Dermis lymphatic vessel endothelial cell (primary cell): ENCODE measurements around the gene ITGB7. TPM values are rescaled to one million over a fixed set of nuclear protein-coding genes. Genes with fewer than 3 reads are reported as not detected.

ENCODE experiments used
- total RNA-seq: library from RNA; depleted of rRNA; stranded (reverse); fragments of >200 nt; gene quantifications from 2 replicates; pipeline ENCODE4 v1.2.1, GENCODE V29; 2014

Gene ITGB7, protein sequence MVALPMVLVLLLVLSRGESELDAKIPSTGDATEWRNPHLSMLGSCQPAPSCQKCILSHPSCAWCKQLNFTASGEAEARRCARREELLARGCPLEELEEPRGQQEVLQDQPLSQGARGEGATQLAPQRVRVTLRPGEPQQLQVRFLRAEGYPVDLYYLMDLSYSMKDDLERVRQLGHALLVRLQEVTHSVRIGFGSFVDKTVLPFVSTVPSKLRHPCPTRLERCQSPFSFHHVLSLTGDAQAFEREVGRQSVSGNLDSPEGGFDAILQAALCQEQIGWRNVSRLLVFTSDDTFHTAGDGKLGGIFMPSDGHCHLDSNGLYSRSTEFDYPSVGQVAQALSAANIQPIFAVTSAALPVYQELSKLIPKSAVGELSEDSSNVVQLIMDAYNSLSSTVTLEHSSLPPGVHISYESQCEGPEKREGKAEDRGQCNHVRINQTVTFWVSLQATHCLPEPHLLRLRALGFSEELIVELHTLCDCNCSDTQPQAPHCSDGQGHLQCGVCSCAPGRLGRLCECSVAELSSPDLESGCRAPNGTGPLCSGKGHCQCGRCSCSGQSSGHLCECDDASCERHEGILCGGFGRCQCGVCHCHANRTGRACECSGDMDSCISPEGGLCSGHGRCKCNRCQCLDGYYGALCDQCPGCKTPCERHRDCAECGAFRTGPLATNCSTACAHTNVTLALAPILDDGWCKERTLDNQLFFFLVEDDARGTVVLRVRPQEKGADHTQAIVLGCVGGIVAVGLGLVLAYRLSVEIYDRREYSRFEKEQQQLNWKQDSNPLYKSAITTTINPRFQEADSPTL
- under 0.01 and 0.09 TPM in 2 replicates for total RNA-seq

DNA sequence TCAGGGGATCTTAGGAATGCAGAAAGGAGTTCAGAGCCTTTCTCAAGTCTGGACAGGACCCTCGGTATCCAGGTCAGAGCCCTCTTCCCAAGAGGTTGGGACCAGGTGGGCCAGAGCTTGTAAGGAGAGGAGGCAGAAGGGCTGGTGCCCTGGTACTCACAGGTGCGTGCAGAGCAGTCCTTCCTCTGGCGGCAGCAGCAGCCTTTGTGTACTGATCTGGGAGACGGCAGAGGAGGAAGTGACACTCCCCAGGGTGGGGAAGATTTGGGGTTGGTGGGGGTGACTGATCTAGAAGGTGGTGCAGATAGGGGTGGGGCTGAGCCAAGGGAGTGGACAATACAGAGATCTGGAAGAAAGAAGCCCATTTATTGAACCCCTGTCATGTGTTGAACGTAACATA lies at the start of gene ITGB7:
ITGB7 (minus strand) TSS at position 210 of the 400 bp plus-strand sequence. CDS start 6,808 bp downstream, outside the sequence.

DNA sequence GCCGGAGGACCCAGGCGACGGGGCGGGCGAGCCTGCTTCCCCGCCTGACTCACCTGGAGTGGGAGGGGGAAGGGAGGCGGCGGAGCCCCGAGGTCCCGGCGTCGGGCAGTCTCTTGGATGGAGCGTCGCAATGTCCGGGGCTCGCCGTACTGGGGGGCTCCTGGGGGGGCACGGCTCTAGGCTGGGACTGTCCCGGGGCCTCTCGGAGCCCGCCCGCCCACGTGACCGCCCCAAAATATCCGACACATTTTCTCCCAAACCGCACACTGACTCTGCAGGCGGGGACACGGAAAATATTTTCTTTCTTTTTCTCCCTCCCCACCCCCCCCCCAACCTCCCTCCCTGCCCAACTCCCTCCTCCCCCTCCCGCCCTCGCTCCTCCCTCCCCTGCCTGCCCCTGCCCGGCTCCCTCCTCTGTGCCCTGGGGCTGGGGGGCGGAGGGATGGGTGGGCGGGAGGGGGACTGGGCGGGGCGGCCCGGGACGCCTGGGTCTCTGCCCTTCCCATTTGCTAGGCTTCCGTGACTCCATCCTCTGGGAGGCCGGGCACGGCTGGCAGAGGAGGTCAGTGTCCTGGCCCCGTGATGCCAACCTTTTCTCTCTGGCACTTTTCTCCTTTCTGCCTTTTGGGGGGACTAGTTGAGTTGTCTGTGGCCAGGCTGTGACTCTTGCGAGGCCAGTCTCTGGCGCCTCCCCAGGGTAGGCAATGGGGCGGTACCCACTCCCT lies 25.0 kb upstream of the ITGB7 start, which contains the start of gene RARG:
RARG (minus strand) TSS at position 289 of the 725 bp plus-strand sequence. CDS start 4,664 bp downstream, outside the sequence.

GRCh38 chr12:53180220-53180930 lies 26.7 kb downstream of the ITGB7 start, which contains the start of the genes CSAD and ZNF740:
Gene CSAD (minus strand): TSS chr12:53180925. CDS start chr12:53173470, 7,455 bp downstream.
Gene ZNF740 (plus strand): TSS chr12:53180722. CDS start chr12:53181984, 1,262 bp downstream.

Other genes with a start within 250 kb of the ITGB7 start
- gene EIF4B, start 200.8 kb downstream of the ITGB7 start, total RNA-seq: 1,180 and 1,656 TPM in 2 replicates
- gene TNS2, start 157.2 kb downstream of the ITGB7 start, total RNA-seq: 19.1 and 31.5 TPM in 2 replicates
- gene SPRYD3, start 127.9 kb downstream of the ITGB7 start, total RNA-seq: 11.9 and 13.8 TPM in 2 replicates
- gene IGFBP6, start 109.6 kb downstream of the ITGB7 start, total RNA-seq: 1.7 and 5.2 TPM in 2 replicates
- gene SOAT2, start 103.8 kb downstream of the ITGB7 start, total RNA-seq: not detected in 2 replicates
- 15.3 and 15.6 TPM in 2 replicates for gene ZNF740, start 26.5 kb downstream of the ITGB7 start, total RNA-seq
- 4.6 and 5.5 TPM in 2 replicates for gene CSAD, start 26.3 kb downstream of the ITGB7 start, total RNA-seq
- 12.3 and 16.5 TPM in 2 replicates for gene RARG, start 25.0 kb upstream of the ITGB7 start, total RNA-seq
- 1.3 and 1.5 TPM in 2 replicates for gene ESPL1, start 61.0 kb upstream of the ITGB7 start, total RNA-seq
- gene PFDN5, start 88.3 kb upstream of the ITGB7 start, total RNA-seq: 495 and 525 TPM in 2 replicates
- gene MYG1, start 92.4 kb upstream of the ITGB7 start, total RNA-seq: 34.6 and 41.9 TPM in 2 replicates
- 23.7 and 24.4 TPM in 2 replicates for gene AAAS, start 114.4 kb upstream of the ITGB7 start, total RNA-seq
- gene SP7, start 129.1 kb upstream of the ITGB7 start, total RNA-seq: not detected in 2 replicates
- 30.2 and 36.9 TPM in 2 replicates for gene SP1, start 172.9 kb upstream of the ITGB7 start, total RNA-seq
- gene AMHR2, start 216.6 kb upstream of the ITGB7 start, total RNA-seq: not detected in 2 replicates
- 11.2 and 11.8 TPM in 2 replicates for gene PRR13, start 234.5 kb upstream of the ITGB7 start, total RNA-seq
- 379 and 479 TPM in 2 replicates for gene PCBP2, start 244.9 kb upstream of the ITGB7 start, total RNA-seq